Measurements from ENCODE around the gene TNKS1BP1.
"Not testable (repeated sequence)": the region's sequence is repeated elsewhere in the genome, so short reads cannot be mapped to it uniquely, and the experiment has no call there.

The TNKS1BP1 gene

GRCh38 chr11:57283231-57283990 is 41.3 kb downstream of the TNKS1BP1 start:
- no peak for DNase-seq

GRCh38 chr11:57281546-57281945 is 43.2 kb downstream of the TNKS1BP1 start:
- DNase-seq, result not testable (repeated sequence)

DNA sequence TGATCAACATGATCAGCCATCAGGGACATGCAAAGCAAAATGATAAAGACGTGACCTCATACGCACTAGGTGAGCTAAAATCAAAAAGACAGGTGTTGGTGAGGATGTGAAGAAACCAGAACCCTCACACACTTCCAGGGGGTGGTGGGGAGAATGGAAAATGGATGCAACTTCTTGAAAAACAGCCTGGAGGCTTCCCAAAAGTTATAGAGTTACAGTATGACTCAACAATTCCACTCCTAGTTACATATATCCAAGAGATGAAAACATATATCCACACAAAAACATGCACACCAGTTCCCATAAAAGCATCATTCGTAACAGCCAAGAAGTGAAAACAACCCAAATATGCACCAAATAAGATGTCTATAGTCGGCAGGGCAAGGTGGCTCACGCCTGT is 45.6 kb downstream of the TNKS1BP1 start:
- no peak for DNase-seq

DNA sequence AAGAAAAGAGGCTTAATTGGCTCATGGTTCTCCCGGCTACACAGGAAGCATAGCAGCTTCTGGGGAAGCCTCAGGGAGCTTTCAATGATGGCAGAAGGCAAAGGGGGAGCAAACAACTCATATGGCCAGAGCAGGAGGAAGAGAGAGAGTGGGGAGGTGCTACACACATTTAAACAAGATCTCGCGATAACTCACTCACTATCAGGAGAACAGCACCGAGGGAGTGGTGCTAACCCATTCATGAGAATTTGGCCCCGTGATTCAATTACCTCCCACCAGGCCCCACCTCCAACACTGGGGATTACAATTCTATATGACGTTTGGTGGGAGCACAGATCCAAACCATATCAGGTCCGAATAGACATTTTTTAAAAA is 46.0 kb downstream of the TNKS1BP1 start:
- peak; percentile 16 for DNase-seq

- DNase-seq, result peak; percentile 82
Observed at GRCh38 chr11:57277845-57278720, 46.7 kb downstream of the TNKS1BP1 start.

- DNase-seq, result peak; percentile 67
Observed at GRCh38 chr11:57276971-57277675, 47.6 kb downstream of the TNKS1BP1 start.

- peak; percentile 48 for DNase-seq
Observed at GRCh38 chr11:57276169-57276970, 48.4 kb downstream of the TNKS1BP1 start.

DNA sequence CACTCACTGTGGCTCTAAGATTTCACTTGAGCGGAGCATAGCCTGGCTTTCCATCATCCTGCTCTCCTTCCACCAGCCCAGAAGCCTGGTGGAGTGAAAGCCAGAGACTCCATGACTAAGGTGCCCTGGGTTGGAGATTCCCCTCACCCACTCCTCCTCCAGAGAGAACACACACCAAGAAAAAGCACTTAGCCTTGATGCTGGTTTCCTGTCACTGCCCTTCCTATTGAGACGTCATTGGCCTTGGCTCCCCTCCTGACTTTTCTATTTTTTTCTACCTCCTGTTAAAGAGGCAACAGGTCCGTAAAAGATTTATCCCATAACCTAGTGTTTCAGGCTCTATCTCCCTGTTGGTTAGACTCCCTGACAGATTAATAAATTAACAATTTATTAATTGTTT is 49.2 kb downstream of the TNKS1BP1 start:
- DNase-seq, result no peak

DNA sequence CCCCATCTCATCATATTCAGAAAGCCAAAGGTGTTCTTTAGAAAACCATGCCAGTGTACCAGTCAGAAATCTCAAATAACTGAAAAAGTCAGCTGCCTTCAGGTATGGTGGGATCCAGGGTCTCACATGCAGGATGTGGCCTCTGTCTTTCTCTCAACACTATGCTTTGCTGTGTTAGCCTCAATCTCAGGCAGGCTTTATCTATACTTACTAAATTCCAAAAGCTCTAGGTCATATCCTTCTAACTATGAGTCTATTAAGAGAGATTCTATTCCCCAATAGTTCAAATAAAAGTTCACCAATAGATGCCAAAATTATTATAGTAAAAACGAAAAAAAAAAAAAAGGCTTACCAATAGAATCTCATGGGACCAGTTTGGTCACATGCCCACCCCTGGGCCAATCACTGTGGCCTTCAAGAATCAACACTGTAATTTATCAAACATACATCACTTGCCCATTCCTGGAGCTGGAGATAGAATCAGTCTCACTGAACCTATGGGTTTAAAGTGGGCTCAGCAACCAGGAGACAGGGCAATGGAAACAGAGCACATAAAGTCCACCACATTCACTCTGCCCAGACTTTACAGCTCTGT is 49.8 kb downstream of the TNKS1BP1 start:
- DNase-seq, result no peak

DNA sequence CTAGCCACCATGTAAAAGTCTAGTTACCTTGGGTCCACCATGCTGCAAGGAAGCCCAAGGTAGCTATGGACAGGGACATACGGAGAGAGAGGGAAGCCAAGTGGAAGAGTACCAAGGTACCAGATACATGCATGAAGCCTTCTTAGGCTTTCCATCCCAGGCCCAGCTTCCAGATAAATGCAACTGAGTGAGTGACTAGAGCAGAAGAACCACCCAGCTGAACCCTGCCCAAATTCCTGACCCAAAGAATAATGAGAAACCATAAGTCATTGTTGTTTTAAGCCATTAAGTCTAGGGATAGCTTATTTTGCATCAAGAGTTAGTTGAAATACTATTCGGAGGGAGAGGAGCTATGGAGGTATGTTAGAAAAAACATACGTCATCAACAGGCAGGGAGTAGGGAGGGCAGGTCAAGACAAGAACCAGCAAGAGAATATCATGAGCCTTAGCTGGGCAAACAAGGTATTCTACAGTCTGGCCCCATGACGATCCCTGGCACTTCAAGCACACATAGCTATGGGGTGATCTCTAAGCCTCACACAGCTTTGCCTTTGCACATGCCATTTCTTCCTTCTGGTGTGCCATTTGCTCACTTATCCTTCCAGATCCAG is 51.2 kb downstream of the TNKS1BP1 start:
- DNase-seq, result no peak

- DNase-seq, result no peak
Observed at GRCh38 chr11:57269571-57270021, 55.2 kb downstream of the TNKS1BP1 start.

- peak; percentile 4 for DNase-seq
Observed at GRCh38 chr11:57266157-57266556, 58.6 kb downstream of the TNKS1BP1 start.

DNA sequence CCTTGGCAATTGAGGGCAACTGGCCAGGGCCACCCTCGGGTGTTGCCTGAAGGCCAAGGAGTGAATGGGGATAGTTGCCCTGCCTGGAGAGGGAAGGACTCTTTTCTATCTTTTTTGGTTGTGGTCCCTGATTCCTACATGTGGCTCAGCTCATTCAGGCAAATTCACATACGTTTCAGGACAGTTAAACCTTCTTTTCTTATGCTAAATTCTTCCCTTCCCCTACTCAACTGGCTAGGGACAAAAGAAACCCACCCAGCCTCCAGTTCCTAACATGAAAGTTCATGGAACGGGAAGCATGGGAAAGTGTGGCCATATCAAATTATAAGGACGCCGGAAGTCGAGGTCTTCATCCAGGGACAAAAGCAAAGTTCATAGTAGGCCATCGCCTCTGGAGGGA is 61.4 kb downstream of the TNKS1BP1 start:
- no peak for DNase-seq

DNA sequence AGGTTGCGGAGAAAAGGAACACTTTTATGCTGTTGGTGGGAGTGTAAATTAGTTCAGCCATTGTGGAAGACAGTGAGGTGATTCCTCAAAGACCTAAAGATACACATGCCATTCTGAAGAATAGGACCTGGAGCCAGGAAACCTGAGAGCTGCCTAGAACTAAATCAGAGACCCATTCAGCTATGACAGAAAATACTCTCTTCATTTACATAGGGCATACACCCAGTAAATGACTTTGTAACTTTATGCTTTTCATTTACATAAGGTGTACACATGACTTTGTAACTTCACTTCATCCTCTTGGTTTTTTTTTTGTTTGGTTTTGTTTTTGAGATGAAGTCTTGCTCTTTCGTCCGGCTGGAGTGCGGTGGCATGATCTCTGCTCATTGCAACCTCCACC is 62.6 kb downstream of the TNKS1BP1 start:
- DNase-seq, result no peak

DNA sequence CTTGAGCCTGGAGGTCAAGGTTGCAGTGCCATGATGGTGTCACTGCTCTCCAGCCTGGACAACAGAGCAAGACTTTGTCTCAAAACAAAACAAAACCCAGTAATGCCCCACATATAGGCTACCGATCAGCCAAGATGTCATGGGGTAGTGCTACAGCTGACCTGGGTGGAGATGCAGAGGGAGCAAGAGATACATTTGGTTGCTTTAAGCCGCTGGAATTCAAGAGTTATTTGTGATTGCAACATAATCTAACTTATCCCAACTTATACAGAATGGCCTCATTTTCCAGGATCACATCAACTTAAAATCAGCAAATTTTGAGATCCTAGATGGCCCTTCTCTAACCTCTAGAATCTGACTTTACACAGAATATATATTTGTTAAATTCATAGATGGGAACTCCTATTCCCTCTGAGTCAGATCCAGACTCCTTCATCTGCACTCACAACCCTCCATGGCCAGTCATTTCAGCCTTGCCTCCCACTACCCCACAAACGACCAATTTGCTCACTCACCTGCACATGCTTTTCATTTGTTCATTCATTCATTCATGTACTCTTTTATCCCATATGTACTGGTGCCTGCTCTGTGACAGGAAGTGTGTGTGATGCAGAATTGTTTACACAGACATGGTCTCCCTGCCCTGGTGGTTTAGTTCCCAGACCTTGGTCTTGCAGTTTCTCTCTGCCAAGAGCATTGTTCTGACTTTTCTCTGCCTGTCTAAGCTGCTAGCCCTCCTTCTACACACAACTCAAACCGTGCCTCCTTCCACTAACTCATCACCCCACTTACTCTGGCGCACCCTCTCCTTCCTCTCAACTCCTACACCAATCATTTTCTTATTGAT is 63.6 kb downstream of the TNKS1BP1 start:
- DNase-seq, result no peak

DNA sequence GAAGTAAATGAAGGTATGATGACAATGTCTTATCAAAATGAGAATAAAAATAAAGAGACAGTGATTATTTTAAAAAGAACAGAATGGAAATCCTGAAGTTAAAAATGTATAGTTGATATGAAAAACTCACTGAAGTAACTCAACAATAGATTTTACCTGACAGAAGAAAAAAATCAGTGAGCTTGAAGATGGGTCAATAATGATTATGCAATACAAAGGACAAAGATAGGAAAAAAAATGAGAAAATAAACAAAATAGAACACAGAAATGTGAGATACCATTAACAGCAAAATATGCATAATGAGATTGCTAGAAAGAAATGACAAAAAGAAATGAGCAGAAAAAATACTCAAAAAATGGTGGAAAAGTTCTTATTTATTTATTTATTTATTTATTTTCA is 68.6 kb downstream of the TNKS1BP1 start:
- DNase-seq, result no peak

GRCh38 chr11:57255618-57256017 is 69.1 kb downstream of the TNKS1BP1 start:
- DNase-seq, result no peak

- no peak for DNase-seq
Observed at GRCh38 chr11:57254631-57255030, 70.1 kb downstream of the TNKS1BP1 start.

GRCh38 chr11:57251491-57252104 is 73.2 kb downstream of the TNKS1BP1 start:
- peak; percentile 76 for DNase-seq

- no peak for DNase-seq
Observed at GRCh38 chr11:57251037-57251436, 73.7 kb downstream of the TNKS1BP1 start.

Data from OCI-M1 (cell line).